ENCODE data around the gene OXNAD1.
A peak's percentile ranks its signal among the peaks of the same experiment; 100 is the strongest.

OXNAD1 gene

GRCh38 chr3:16241225-16241624 is 23.8 kb upstream of the OXNAD1 start:
- no peak for TF ChIP-seq CTCF (IDR thresholded peaks at IDR 0.05; ENCODE audit: unreplicated experiment in 3 of 3)
- Mint-ChIP-seq H3K4me1 (no peaks in the 10 kb centered on the region), H3K4me3 (no peak overlapping the region), H3K27ac (no peak overlapping the region), H3K27me3 (ENCODE audit: low read depth) (peaks cover 15% of the 10 kb centered on the region), H3K9me3 (no peaks in the 10 kb centered on the region), H3K36me3 (ENCODE audit: low read depth) (no peaks in the 10 kb centered on the region)

- H3K4me3 Mint-ChIP-seq: no peak overlapping the region
- no peaks in the 10 kb centered on the region for H3K9me3 Mint-ChIP-seq
- no peak overlapping the region for H3K27ac Mint-ChIP-seq
- H3K27me3 Mint-ChIP-seq (ENCODE audit: low read depth): peaks cover 16% of the 10 kb centered on the region
- TF ChIP-seq CTCF (IDR thresholded peaks at IDR 0.05; ENCODE audit: unreplicated experiment in 3 of 3): no peak
- no peaks in the 10 kb centered on the region for H3K36me3 Mint-ChIP-seq (ENCODE audit: low read depth)
- H3K4me1 Mint-ChIP-seq: no peaks in the 10 kb centered on the region
These were observed 22.8 kb upstream of the OXNAD1 start for GRCh38 chr3:16242177-16242576.

GRCh38 chr3:16243706-16244490 is 21.1 kb upstream of the OXNAD1 start:
- Mint-ChIP-seq H3K27ac (no peak overlapping the region), H3K4me3 (no peak overlapping the region), H3K9me3 (no peaks in the 10 kb centered on the region), H3K36me3 (ENCODE audit: low read depth) (no peaks in the 10 kb centered on the region), H3K4me1 (no peaks in the 10 kb centered on the region), H3K27me3 (ENCODE audit: low read depth) (peaks cover 20% of the 10 kb centered on the region)
- no peak for TF ChIP-seq CTCF (IDR thresholded peaks at IDR 0.05; ENCODE audit: unreplicated experiment in 3 of 3)

- Mint-ChIP-seq H3K36me3 (ENCODE audit: low read depth) (no peaks in the 10 kb centered on the region), H3K27ac (no peak overlapping the region), H3K4me3 (no peak overlapping the region), H3K27me3 (ENCODE audit: low read depth) (peaks cover 20% of the 10 kb centered on the region), H3K4me1 (no peaks in the 10 kb centered on the region), H3K9me3 (no peaks in the 10 kb centered on the region)
- no peak for TF ChIP-seq CTCF (IDR thresholded peaks at IDR 0.05; ENCODE audit: unreplicated experiment in 3 of 3)
These were observed 19.4 kb upstream of the OXNAD1 start for GRCh38 chr3:16245609-16246008.

GRCh38 chr3:16247282-16248061 is 17.5 kb upstream of the OXNAD1 start:
- Mint-ChIP-seq H3K4me1 (no peaks in the 10 kb centered on the region), H3K27me3 (ENCODE audit: low read depth) (peaks cover 16% of the 10 kb centered on the region)

More at GRCh38 chr3:16247282-16248061, 17.5 kb upstream of the OXNAD1 start:
- peak; percentile 92 to 93 (median 93) for TF ChIP-seq CTCF (IDR thresholded peaks at IDR 0.05; ENCODE audit: unreplicated experiment in 3 of 3)
- Mint-ChIP-seq H3K36me3 (ENCODE audit: low read depth) (no peaks in the 10 kb centered on the region), H3K9me3 (no peaks in the 10 kb centered on the region), H3K4me3 (no peak overlapping the region), H3K27ac (no peak overlapping the region)
